ENCODE measurements around the gene PTPN2. TPM values are rescaled to one million over a fixed set of nuclear protein-coding genes. Genes with fewer than 3 reads are reported as not detected.
"Not testable (repeated sequence)": the region's sequence is repeated elsewhere in the genome, so short reads cannot be mapped to it uniquely, and the experiment has no call there.

PTPN2 gene
- total RNA-seq (2014; rRNA removed; shearing (Covaris generic)): 35.1 and 35.3 TPM in 2 replicates
- polyA plus RNA-seq (2015; cell fraction: cytosol; rRNA removed): 28.8 and 36.6 TPM in 2 replicates
- polyA plus RNA-seq (2015; cell fraction: nucleus; rRNA removed): 27.4 and 39.0 TPM in 2 replicates

DNA sequence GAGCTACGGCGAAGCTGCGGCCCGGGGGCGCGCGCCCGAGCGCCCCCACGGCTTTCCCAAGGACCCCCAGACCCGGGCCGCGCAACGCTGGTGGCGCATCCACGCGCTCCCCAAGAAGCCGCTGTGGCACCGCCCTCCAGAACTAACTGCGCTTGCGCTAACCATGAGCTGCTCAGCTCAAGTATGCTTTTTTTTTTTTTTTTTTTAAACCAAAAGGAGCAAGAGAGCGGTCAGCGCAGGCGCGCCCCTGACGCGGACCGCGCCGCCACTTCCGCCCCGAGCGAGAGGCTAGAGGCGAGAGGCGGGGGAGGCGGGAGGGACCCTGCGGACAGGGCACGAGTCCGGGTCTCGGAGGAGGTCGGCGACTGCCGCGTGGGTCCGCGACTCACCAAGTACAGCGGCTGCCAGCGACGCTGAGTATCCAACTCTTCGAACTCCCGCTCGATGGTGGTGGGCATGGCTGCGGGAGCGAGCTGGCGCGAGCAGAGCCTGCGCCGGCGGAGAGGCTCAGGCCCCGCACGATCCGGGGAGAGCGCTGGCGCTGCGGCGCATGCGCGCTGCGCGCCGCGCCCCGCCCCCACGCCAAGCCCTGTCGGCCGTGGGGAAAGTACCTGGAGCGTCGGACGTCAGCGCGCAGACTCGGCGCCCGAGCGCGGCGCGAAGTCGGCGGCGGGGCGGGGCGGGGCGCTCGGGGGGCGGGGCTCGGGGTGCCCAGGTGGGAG is at the start of gene PTPN2:
Gene PTPN2 (minus strand): TSS at position 554 of the 722 bp plus-strand sequence. CDS start 96 bp downstream, at position 458.
- DNase-seq (ENCODE audit: low read depth): peak; percentile 95

DNA sequence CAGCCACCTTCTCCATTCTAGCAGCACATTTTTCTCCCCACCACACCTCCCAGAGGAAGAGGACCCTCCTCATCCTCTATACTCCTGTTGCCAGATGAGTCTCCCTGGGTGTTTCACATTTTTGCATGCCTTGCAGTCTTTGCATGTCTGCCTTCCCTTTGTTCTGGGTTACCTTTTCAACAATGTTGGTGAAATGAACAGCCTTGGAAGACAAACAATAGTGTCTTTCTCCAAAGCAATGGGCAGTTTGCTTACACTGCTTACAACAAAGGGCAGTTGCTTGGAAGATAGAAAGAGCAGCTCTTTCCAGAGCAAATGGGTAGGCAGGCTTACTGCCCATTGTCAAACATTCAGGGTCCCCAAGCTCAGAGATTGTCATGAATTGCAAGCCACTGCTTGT is 49.3 kb upstream of the PTPN2 start:
- no peak for DNase-seq (ENCODE audit: low read depth)

DNA sequence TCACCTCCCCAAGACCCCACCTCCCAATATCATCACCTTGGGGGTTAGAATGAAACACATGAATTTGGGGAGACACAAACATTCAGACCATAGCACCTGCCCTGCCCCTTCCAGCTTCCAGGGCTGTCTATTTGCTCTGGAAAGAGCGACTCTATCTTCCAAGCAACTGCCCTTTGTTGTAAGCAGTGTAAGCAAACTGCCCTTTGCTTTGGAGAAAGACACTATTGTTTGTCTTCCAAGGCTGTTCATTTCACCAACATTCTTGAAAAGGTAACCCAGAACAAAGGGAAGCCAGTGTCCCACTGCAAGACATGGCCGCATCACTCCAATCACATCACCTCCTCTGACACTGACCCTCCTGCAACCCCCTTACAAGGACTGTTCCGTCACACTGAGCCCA is 46.9 kb upstream of the PTPN2 start:
- no peak for DNase-seq (ENCODE audit: low read depth)

DNA sequence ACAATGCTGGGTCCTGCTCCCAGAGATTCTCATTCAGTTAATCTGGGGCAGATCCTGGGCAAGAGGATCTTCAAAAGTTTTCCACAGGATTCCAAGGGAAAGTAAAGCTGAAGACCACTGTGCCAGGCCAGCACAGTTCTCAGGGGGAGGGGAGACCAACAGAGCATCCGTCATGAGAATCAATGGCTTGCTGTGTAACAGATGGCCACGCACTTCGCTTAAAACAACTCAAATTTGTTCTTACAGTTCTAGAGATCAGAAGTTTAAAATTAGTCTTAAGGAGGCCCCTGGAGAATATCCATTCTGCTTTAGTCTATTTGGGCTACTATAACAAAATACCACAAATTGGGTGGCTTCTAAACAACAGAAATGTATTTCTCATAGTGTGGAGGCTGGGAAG is 46.3 kb upstream of the PTPN2 start:
- no peak for DNase-seq (ENCODE audit: low read depth)

DNA sequence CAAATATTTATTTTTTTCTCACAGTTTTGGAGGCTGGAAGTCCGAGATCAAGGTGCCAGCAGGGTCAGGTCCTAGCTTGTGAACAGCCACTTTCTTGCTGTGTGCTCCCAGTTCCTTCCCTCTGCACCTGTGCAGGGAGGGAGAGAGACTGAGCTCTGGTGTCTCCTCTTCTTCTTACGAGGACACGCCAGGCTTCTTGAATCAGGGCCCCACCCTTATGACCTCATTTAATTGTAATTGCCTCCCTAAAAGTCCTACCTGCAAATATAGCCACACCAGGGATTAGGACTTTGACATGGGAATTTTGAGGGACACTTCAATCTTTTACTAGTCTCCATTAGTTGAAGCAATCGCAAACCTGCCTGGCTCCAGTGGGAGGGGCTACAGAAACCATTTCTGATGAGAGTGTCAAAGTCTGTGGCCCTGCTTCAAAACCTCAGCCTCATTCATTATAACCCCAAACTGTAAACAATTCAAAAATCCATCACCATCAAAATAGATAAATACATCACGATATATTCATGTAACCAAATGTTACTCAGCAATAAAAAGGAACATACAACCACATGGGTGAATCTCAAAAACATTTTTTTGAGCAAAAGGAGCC is 45.5 kb upstream of the PTPN2 start:
- DNase-seq (ENCODE audit: low read depth): no peak

DNA sequence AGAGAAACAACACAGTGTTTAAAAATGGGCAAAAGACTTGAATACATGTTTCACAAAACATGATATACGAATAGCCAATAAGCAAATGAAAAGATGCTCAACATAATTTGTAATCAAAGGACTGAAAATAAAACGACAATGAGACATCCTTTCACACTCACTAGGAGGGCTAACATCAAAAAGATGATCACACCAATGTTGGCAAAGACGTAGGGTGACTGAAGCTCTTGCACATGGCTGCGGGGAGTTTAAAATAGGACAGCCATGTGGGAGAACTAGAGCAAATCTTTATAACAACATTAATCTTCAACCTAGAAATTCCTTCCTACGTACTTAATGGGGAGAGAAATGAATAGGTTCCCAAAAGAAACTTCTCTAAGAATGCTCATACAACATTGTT is 44.6 kb upstream of the PTPN2 start:
- no peak for DNase-seq (ENCODE audit: low read depth)

DNA sequence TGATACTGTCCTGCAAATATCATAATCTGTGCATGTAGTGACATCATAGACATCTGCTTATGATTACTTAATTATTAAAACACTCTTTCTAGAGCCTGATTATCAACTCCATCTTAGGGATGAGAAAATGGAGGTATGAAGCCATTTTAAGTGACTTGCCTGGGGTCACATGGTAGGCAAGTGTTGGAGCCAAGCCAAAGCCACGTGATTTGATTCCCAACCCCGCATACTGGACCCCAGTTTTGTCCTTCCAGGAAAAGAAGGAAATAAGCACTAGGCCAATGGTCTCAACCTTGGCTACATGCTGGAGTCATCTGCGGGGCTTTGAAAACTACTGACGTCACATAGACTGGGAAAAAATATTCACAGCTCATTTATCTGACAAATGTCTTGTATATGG is 44.2 kb upstream of the PTPN2 start:
- DNase-seq (ENCODE audit: low read depth): no peak

DNA sequence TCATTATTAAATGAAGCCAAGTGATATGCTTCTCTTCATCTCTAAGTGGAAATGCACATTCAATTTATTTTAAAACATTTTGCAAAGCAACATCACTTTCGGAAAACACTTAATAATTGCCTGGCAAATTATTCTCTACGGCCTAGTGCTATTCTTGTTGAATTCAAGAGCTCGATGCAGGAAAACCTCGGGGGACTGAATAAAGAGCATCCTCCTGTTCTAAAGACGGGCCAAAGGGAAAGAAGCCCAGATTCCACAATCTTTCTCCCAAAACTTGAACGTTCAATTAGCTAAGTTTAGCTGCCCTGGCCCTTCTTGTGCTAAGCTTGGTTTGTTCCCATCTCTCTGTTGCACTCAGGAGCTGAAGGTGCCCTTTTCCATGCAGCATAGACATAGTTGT is 40.6 kb upstream of the PTPN2 start:
- no peak for DNase-seq (ENCODE audit: low read depth)

DNA sequence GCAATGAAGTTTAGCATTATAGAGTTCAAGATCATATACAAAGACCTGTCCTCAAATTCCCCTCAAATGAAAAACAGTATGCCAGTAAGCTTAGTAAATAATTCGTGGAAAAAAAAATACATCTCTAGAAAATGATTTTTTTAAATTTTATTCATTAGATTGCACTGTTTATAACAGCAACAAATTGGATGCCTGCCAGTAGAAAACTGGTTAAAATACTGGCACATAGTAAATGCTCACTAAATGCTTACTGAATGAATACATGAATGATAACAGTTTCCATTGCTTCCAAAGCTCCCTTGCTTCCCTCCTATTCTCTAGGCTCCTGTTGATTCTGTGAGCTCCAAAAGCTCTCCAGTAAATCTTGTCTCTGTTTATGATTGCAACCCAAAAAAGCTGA is 38.2 kb upstream of the PTPN2 start:
- DNase-seq (ENCODE audit: low read depth): no peak

DNA sequence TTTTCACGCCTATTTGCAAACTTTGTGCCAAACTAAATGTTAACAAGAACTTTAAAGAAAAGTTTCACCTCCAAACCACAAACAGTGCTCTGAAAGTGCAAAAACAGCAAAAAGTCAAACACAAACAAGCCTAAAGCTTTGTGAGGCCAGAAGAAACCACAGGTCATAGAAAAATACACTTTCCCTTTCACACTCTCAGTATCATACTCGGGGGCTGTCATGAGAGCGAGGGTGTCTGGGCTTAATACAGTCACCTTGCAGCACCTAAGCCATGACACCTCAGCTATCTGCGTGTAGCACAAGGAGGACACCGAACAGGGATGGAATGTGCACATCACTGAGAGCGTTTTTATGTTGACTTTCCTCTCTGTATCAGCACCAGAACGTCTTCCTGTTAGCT is 37.1 kb upstream of the PTPN2 start:
- DNase-seq (ENCODE audit: low read depth): peak; percentile 33

DNA sequence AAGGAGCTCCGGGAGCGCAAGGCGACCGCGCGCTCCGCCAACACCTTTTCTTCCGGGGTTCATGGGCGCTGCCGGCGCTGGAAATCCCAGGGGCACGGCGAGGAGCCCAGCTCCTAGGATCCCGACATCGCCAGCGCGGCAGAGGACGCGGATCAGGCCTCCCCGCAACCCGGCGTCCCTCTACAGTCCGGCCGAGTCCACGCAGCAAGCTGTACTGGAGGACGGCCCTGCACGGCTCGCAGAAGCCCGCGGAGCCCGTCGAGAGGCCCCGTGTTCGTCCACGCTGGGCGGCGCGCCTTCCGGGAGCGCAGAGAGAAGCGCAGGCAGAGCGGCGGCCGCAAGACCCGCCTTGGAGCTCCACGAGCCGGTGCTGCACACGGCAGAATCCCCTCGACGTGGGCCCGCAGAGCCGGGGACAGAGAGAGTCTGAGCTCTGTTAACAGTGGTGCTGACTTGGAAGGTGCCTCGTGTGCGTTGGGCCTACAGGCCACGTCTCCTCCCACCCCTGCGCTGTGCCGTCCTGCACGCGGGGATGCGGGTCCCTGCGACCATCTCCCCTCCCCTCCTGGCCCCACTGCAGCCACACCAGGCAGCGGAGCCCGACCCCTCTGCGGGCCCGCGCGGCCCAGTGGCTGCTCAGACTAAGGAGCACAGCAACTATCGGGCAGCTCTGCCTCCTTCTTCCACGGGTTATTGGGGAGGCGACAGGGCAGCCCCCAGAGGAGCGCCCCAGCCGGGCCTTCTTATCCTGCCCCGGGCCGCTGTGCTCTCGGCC is 28.1 kb upstream of the PTPN2 start:
- no peak for DNase-seq (ENCODE audit: low read depth)

DNA sequence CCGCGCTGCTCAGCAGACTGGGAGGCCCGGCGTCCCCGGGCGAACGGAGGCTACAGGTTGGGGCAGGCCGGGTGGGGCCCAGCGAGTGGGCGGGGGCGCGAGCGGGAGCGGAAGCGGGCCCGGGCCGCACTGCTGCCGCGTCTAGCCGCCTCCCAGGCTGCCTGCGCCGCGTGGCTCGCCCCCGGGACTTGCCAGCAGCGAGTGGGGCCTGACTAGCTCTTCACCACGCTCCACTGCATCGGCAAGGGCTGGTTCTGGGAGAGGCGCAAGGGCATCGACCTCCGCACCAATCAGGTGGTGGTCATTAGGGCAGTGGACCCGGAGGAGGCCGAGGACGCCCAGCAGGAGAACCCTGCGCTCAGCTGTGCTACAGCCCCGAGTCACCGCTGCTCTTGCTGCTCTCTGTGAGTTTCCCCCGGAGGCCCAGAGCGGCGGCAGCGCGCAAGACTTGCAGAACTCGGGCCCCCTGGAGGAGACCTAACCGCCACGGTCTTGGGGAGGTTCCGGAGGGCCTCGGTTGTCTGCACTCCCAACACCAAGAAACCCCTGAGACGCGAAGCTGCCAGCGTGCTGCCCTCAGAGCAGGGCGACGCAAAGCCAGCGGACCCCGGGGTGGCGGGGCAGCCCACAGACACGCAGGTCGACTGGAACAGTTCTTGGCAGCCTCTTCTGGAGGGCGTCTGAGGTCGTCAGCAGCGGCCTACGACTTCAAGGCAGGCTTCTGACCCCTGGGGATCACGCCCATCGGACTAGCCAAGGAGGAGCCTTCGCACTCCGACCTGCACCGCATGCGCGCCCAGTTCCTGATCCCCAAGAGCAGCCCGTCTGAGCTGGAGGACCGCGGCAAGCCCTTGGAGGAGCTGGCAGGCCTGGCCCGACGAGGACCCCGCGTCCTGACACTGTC is 27.2 kb upstream of the PTPN2 start:
- DNase-seq (ENCODE audit: low read depth): no peak

DNA sequence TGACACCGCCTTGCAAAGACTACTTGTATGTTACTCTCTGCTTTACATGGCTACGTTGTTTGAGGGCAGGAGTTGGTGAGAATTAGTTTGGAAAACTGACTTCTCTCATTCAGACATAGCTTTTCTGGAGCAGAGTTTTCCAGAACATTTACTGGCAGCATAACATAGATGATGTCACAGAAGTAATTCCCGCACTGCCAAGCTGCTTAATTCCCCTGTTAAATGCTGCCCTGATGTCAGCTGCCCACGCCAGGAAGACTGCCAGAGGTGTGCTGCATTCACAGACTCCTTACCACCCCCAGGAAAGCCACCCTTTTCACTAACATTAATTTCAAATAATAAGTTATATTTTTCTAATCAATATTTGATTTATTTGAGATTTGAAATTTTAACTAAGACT is 24.7 kb upstream of the PTPN2 start:
- no peak for DNase-seq (ENCODE audit: low read depth)

DNA sequence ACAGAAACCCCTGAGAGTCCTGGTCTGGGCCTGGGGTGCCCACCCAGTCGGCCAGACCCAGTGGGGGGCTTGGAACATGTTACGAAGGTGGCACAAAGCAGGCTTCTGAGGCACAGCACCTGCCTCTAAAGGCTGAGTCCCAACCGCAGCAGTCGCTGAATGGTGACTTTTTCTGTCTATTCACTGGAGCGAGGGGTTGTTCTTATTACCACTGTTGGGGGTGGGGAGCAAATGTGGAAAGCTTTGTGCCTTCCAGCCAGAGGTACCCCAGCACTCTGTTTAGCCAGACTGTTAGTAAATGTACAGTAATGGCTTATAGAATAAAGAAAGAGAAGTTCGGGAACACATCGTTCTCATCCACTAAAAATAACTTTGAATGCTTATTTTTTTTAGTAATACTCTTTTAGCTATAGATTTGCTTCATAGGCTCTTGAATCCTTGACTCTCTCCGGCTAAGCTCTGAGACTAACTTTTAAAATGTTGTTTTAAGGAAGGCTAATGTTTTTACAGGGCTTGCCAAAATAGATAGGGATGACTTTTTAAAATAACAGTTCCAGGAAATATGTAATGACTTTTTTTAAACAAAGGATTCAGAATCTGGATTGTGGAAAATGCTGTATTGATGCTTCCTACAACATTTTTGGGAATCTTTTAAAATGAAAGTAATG is 23.4 kb upstream of the PTPN2 start:
- no peak for DNase-seq (ENCODE audit: low read depth)

DNA sequence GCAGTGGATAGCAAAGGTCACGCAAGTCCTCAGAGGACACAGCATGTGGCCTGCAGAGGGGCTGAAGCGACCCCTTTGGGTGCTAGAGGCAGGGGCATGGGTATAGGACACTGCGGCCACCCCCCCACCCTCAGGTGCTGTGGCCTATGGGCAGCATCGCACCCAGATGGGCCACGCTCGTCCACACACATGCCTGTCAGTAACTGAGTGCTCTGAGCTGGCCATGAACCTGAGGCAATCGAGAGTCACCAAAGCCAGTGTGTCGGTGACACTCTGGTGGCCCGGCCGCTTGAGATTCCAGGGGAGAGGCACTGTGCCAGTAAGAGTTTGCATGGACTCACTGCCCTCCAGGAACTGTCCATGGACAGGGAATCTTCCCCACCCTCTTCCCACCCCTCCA is 22.7 kb upstream of the PTPN2 start:
- DNase-seq (ENCODE audit: low read depth): no peak

DNA sequence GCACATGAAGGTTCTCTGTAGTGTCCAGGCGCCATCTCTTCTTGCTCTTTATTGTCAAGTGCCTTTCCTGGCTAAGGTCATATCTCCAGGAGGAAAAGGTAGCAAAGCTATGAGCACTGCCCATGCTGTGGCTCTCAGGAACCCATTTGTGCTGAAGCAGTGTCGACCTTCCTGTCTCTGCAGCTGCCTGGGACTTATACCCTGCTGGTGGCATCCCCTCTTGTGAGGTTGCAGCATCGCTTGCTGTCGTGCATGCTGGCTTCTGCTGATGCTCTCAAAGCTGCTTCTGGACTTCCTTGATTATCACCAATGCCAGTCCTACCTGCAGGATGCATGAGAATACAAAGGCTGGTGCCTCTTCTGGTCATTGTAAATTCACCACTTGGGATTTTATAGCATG is 22.1 kb upstream of the PTPN2 start:
- DNase-seq (ENCODE audit: low read depth): no peak

DNA sequence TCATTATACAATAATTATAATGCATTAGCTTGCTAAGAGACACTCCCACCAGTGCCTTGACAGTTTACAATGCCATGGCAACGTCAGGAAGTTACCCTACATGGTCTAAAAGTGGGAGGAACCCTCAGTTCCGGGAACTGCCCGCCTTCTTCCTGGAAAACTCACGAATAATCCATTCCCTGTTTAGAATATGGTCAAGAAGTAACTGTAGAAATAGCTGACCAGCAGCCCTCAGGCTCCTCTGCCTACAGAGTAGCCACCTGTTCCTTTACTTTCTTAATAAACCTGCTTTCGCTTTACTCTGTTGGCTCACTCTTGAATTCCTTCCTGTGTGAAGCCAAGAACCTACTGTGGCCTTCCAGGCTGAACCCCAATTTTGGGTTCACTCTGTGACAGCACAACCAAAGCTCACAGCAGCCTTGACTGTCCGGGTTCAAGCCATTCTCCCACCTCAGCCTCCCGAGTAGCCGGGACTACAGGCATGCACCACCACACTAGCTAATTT is 20.0 kb upstream of the PTPN2 start:
- no peak for DNase-seq (ENCODE audit: low read depth)

DNA sequence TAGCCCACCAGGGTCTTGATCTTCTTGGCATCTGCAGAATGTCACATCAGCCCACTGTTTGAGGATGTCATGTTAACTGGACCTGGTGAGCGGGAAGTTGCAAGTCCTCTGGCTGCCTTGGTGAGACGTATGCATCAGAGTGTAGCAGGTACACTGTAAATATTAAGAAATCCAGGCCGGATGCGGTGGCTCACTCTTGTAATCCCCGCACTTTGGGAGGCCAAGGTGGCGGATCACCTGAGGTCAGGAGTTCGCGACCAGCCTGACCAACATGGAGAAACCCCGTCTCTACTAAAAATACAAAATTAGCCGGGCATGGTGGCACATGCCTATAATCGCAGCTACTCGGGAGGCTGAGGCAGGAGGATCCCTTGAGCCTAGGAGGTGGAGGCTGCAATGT is 17.2 kb upstream of the PTPN2 start:
- not testable (repeated sequence) for DNase-seq (ENCODE audit: low read depth)

DNA sequence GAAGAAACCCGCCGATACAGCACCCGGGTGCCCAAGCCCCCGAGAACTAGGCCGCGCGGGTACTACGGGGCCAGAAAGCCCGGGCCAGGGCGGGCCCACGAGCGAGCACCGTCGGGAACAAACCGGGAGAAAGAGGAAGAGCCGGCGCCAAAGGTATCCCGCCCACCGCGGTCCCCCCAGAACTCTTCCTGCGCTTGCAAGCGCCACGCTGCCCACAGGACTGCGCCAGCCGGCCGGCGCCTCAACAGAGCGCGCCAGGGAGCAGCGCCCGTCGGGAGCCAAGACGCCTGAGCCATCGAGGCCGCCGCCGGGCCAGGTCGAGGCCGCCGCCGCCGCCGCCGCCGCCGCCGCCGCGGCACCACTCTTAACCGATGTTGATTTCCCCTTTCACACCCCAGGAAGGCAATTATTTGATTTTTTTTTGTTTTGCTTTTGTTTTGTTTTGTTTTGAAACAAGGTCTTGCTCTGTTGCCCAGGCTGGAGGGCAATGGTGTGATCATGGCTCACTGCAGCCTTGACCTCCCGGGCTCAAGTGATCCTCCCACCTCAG is 12.8 kb upstream of the PTPN2 start:
- DNase-seq (ENCODE audit: low read depth): not testable (repeated sequence)

DNA sequence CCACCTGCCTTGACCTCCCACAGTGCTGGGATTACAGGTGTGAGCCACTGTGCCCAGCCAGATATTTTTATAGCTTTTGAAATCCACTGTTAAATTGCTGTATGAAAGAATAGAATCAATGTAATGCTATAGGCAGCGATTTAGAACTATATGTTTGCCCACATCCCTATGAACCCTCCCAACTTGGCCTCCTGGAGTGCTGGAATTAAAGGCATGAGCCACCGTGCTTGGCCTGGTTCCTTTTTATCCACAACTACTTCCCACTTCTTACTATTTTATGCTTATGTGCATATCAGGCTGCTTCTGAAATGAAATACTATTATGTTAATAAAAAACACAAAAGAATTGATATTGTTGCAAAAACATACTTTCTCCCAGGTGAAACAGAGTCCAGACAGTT is 11.6 kb upstream of the PTPN2 start:
- DNase-seq (ENCODE audit: low read depth): no peak

Data from HT1080 (cell line).